SU-DHL-6 (cell line): ENCODE results near the gene PAX4.

ENCODE experiments used
- H2AFZ ChIP-seq: fragments of 200-600 bp; sonication (generic); 2 replicates; pipeline ENCODE4 v1.6.1; 2014; ENCODE audit warnings: low read depth, mild to moderate bottlenecking, moderate library complexity, mixed read lengths, antibody characterized with exemption, low read length; ENCODE audit not compliant: severe bottlenecking
- H3F3A ChIP-seq: fragments of 200-600 bp; shearing (Covaris generic); 2 replicates; pipeline ENCODE4 v1.6.0; 2016; ENCODE audit warnings: antibody characterized with exemption, mild to moderate bottlenecking; ENCODE audit not compliant: insufficient read depth
- H3K27ac ChIP-seq: fragments of 200-600 bp; sonication (generic); 2 replicates; pipeline ENCODE4 v1.5.1; 2016; ENCODE audit warnings: low read depth, mild to moderate bottlenecking, low read length, moderate library complexity, mixed read lengths
- H3K27me3 ChIP-seq: fragments of 200-600 bp; sonication (generic), shearing (Covaris generic); 2 replicates; pipeline ENCODE4 v1.6.0; 2014; ENCODE audit warnings: mild to moderate bottlenecking, low read length
- H3K36me3 ChIP-seq: fragments of 200-600 bp; sonication (generic); 2 replicates; pipeline ENCODE4 v1.6.1; 2014; ENCODE audit warnings: mild to moderate bottlenecking, low read length, mixed read lengths
- H3K4me2 ChIP-seq: fragments of 300-600, 200-600 bp; shearing (Covaris generic), sonication (generic); 2 replicates; pipeline ENCODE4 v1.6.0; 2014; ENCODE audit warnings: low read length, low read depth, mild to moderate bottlenecking; ENCODE audit not compliant: poor library complexity, severe bottlenecking
- H3K4me3 ChIP-seq: fragments of 200-600 bp; sonication (generic); 2 replicates; pipeline ENCODE4 v1.5.1; 2014; ENCODE audit warnings: antibody characterized with exemption, low read length, mild to moderate bottlenecking, mixed read lengths; ENCODE audit not compliant: insufficient read depth, poor library complexity, severe bottlenecking
- H3K79me2 ChIP-seq: fragments of 200-600 bp; sonication (generic); 2 replicates; pipeline ENCODE4 v1.6.1; 2014; ENCODE audit warnings: mild to moderate bottlenecking, low read length, moderate library complexity; ENCODE audit not compliant: insufficient read depth
- H3K9ac ChIP-seq: fragments of 200-600 bp; sonication (generic); 2 replicates; pipeline ENCODE4 v1.7.0; 2014; ENCODE audit warnings: mild to moderate bottlenecking, low read length
- H3K9me2 ChIP-seq: fragments of 200-600 bp; sonication (generic); replicated peaks from 2 replicates; pipeline ENCODE4 v1.6.1; 2014; ENCODE audit warnings: low read length; ENCODE audit not compliant: insufficient read depth
- H3K9me3 ChIP-seq: fragments of 200-600 bp; sonication (generic); 2 replicates; pipeline ENCODE4 v1.6.1; 2014; ENCODE audit warnings: low read length, mixed read lengths; ENCODE audit not compliant: insufficient read depth
- H4K20me1 ChIP-seq: fragments of 200-600 bp; sonication (generic); 2 replicates; pipeline ENCODE4 v1.6.1; 2014; ENCODE audit warnings: low read depth, mild to moderate bottlenecking, antibody characterized with exemption, low read length, moderate library complexity, mixed read lengths
- CTCF ChIP-seq: fragments of 200-600 bp; sonication (generic); IDR thresholded peaks from one replicate; pipeline ENCODE4 v1.5.1; 2017; ENCODE audit warnings: antibody characterized with exemption, mild to moderate bottlenecking, low read length, moderate library complexity; ENCODE audit not compliant: insufficient read depth, poor library complexity, severe bottlenecking
- EZH2phosphoT487 ChIP-seq: fragments of 200-600 bp; sonication (generic), shearing (Covaris generic); conservative IDR thresholded peaks from 2 replicates; pipeline ENCODE4 v1.6.1; 2018; ENCODE audit warnings: mild to moderate bottlenecking, antibody characterized with exemption, low read length, moderate library complexity, mixed read lengths

The PAX4 gene

GRCh38 chr7:127665922-127666321, 48.0 kb upstream of the PAX4 start:
- no peaks in the 10 kb centered on the region for H3K9me2 ChIP-seq
- no peak overlapping the region for H3K27ac ChIP-seq
- H3K4me3 ChIP-seq = no peak overlapping the region
- TF ChIP-seq CTCF = no peak
- TF ChIP-seq EZH2phosphoT487 = no peak
- H2AFZ ChIP-seq = no peak overlapping the region
- no peaks in the 10 kb centered on the region for H3K9me3 ChIP-seq
- H3K27me3 ChIP-seq = no peaks in the 10 kb centered on the region
- no peaks in the 10 kb centered on the region for H3F3A ChIP-seq
- no peak overlapping the region for H3K4me2 ChIP-seq
- H3K79me2 ChIP-seq = peaks cover 100% of the 10 kb centered on the region
- peaks cover 10% of the 10 kb centered on the region; the same call in 1 of the 2 replicates for H3K36me3 ChIP-seq
- H4K20me1 ChIP-seq = peaks cover 12% of the 10 kb centered on the region
- no peak overlapping the region for H3K9ac ChIP-seq

GRCh38 chr7:127658970-127659630, 41.2 kb upstream of the PAX4 start:
- Histone ChIP-seq H3K9ac (no peak overlapping the region), H3K9me2 (no peaks in the 10 kb centered on the region), H2AFZ (no peak overlapping the region), H3K27ac (no peak overlapping the region), H3K9me3 (no peaks in the 10 kb centered on the region), H3K27me3 (no peaks in the 10 kb centered on the region), H3K4me3 (no peak overlapping the region), H3F3A (no peaks in the 10 kb centered on the region), H3K79me2 (peaks cover 100% of the 10 kb centered on the region), H3K36me3 (peaks cover 14% of the 10 kb centered on the region; the same call in 1 of the 2 replicates), H3K4me2 (no peak overlapping the region), H4K20me1 (peaks cover 24% of the 10 kb centered on the region)
- no peak for TF ChIP-seq EZH2phosphoT487
- no peak for TF ChIP-seq CTCF

GRCh38 chr7:127657500-127657899, 39.6 kb upstream of the PAX4 start:
- H3F3A ChIP-seq = no peaks in the 10 kb centered on the region
- peaks cover 11% of the 10 kb centered on the region; the same call in 1 of the 2 replicates for H3K36me3 ChIP-seq
- H3K27me3 ChIP-seq = no peaks in the 10 kb centered on the region
- no peak overlapping the region for H3K27ac ChIP-seq
- no peak for TF ChIP-seq EZH2phosphoT487
- TF ChIP-seq CTCF = no peak
- H2AFZ ChIP-seq = no peak overlapping the region
- H3K4me2 ChIP-seq = no peak overlapping the region
- H3K9me3 ChIP-seq = no peaks in the 10 kb centered on the region
- H3K9ac ChIP-seq = no peak overlapping the region
- peaks cover 100% of the 10 kb centered on the region for H3K79me2 ChIP-seq
- no peak overlapping the region for H3K4me3 ChIP-seq
- H3K9me2 ChIP-seq = no peaks in the 10 kb centered on the region
- peaks cover 31% of the 10 kb centered on the region for H4K20me1 ChIP-seq
